HG03159 (cell line): Measurements from ENCODE around the gene OR10H4.
"Not testable (repeated sequence)": the region's sequence is repeated elsewhere in the genome, so short reads cannot be mapped to it uniquely, and the experiment has no call there.

ENCODE experiments used
- ATAC-seq: cut with Tn5 transposase; IDR thresholded peaks from one replicate; pipeline ENCODE4 v1.9.1; 2021; ENCODE audit warnings: mild to moderate bottlenecking, moderate library complexity; ENCODE audit not compliant: unreplicated experiment

The OR10H4 gene

DNA sequence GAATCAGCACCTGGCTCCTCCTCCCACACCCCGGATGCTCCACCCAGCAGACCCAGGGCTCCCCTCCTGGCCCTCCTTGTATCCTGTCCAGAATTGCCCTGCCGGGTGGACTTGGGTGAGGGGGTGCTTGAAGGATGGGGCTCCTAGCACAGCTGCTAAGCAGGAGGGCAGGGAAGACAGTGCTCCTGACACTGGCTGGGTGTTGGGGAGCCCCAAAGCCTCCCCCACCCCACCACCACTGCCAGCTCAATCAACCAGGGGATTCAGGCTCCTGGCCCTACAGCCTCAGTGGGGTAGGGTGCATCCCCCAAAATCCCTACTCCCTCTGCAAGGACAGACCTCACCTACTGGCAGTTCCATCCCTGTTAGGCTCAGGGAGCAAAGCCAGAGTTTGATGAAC, 11.9 kb upstream of the OR10H4 start:
- ATAC-seq: no peak

GRCh38 chr19:15937771-15938170, 11.0 kb upstream of the OR10H4 start:
- no peak for ATAC-seq

DNA sequence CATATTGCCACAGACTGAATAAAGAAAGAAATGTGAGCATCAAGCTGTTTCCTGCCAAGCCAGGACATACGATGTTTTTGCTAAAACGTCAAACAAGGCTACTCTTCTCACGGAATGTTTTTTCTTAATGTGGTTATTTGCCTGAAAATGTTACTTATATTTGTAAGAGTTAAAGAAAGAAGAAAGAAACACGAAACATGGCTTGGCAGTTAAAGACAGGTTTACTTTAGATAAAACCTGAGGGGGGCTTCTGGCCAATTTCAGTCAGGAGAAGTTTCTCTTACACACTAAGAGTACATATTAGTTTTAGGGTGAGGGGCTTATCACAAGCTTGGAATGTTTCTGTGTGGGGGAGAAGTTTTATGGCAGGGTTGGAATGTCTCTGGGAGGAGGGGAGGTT, 4.4 kb upstream of the OR10H4 start:
- no peak for ATAC-seq

- ATAC-seq: no peak
Observed at GRCh38 chr19:15945301-15945700, 3.5 kb upstream of the OR10H4 start.

- no peak for ATAC-seq
Observed at GRCh38 chr19:15954820-15955219, 6.0 kb downstream of the OR10H4 start.

GRCh38 chr19:15962319-15962718, 13.5 kb downstream of the OR10H4 start:
- ATAC-seq: no peak

DNA sequence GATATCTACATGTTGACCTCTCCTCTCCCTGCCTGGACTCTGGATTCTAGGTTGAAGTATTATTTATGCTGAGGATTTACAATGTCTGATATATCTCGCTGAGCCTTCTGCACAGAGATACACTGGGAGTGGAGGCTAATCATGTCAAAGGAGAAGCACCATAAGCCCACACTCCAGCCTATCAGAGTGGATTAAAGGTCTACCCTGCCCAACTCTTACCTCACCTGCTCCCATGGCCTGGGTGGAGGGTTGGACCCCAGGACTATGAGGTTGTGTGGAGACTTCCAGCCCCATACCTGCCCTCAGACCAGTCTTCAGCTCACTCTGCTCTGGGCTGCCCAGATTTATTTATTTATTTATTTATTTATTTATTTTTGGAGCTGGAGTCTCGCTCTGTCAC, 15.4 kb downstream of the OR10H4 start:
- ATAC-seq: no peak

- ATAC-seq: no peak
Observed at GRCh38 chr19:15971224-15971780, 22.5 kb downstream of the OR10H4 start.

DNA sequence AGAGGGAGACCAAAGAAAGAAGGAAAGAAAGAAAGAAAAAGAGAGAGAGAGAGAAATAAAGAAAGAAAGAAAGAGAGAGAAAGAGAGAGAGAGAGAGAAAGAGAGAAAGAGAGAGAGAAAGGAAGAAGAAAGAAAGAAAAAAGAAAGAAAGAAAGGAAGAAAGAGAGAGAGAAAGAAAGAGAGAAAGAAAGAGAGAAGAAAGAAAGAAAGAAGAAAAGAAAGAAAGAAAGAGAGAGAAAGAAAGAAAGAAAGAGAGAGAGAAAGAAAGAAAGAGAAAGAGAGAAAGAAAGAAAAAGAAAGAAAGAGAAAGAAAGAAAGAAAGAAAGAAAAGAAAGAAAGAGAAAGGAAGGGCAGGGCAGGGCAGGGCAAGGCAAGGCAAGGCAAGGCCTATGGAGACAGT, 23.2 kb downstream of the OR10H4 start:
- ATAC-seq: not testable (repeated sequence)

- ATAC-seq: no peak
Observed at GRCh38 chr19:15974856-15975255, 26.0 kb downstream of the OR10H4 start.

GRCh38 chr19:15976836-15977689, 28.3 kb downstream of the OR10H4 start:
- ATAC-seq: no peak

DNA sequence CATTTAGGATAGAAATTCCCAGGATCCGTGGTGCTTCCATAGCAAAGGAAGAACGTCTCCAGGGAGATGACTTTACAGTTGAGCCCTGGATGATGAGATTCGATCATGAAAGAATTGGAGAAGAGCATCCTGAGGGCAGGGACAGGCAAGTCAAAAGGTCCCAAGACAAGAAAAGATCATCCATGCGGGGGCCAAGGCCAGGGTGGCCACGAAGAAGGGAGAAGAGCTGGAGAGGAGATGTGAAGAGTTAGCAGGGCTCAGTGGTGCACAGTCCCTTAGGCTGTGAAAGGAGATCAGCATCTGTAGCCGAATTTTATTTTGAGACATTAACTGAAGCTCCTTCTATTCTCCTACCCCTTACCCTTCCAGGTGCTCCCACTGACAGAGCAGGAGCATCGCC, 28.9 kb downstream of the OR10H4 start:
- no peak for ATAC-seq

GRCh38 chr19:15979293-15979692, 30.5 kb downstream of the OR10H4 start:
- no peak for ATAC-seq

DNA sequence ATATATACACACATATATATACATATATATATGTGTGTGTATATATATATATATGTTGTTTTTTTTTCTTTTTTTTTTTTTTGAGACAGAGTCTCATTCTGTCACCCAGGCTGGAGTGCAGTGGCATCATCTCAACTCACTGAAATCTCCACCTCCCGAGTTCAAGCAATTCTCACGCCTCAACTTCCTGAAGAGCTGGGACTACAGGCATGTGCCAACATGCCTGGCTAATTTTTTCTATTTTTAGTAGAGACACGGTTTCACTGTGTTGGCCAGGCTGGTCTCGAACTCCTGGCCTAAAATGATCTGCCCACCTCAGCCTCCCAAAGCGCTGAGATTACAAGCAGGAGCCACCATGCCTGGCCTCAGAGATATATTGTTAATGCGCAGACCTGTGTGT, 37.0 kb downstream of the OR10H4 start:
- not testable (repeated sequence) for ATAC-seq

GRCh38 chr19:15986701-15987100, 37.9 kb downstream of the OR10H4 start:
- ATAC-seq: no peak

- no peak for ATAC-seq
Observed at GRCh38 chr19:15989889-15990288, 41.1 kb downstream of the OR10H4 start.

DNA sequence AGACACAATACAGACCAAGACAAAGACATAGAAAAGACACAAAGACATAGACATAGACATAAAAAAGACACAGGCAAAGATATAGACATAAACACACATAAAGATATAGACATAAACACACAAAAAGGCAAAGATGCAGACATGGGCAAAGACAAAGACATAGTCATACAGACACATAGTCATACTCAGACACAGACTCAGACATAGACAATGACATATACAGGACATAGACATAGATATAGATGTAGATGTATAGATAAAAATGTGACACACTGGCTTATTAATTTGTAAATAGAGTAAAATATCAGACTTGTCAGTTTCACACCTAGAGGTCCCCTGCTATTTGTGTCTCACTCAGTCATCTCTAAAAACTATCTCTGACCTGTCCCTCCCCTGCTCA, 42.8 kb downstream of the OR10H4 start:
- ATAC-seq: no peak

- ATAC-seq: no peak
Observed at GRCh38 chr19:15992014-15992413, 43.2 kb downstream of the OR10H4 start.

DNA sequence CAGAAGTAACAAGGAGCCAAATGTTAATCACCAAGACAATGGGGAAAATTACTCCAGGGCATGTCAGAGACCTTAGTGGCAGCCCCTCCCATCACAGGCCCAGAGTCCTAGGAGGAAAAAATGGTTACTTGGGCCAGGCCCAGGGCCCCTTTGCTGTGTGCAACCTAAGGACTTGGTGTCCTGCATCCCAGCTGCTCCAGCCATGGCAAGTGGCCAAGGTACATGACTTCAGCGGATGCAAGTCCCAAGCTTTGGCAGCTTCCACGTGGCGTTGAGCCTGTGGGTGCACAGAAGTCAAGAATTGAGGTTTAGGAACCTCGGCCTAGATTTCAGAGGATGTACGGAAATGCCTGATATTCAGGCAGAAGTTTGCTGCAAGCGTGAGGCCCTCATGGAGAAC, 46.7 kb downstream of the OR10H4 start:
- ATAC-seq: no peak

GRCh38 chr19:15998166-15998565, 49.4 kb downstream of the OR10H4 start:
- ATAC-seq: no peak
